ENCODE data around the gene SUPT20H. TPM values are rescaled to one million over a fixed set of nuclear protein-coding genes. Genes with fewer than 3 reads are reported as not detected.

SUPT20H gene
- polyA plus RNA-seq, 3 donors = 24.7 to 39.8 (median 35.5) TPM

DNA sequence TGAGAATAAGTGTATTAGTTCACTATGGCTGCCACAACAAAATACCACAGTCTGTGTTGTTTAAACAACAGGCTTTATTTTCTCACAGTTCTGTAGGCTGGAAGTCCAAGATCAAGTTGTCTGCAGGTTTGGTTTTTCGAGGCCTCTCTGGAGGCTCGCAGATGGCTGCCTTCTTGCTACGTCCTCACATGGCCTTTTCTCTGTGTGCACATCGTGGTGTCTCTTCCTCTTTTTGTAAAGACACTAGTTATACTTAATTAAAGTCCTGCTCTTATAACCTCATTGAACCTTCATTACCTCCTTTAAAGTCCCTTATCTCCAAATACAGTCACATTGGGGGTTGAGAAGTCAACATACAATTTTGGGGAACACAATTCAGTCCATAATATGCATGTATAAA is 35.4 kb upstream of the SUPT20H start:
- Mint-ChIP-seq H3K27ac (no peak overlapping the region), H3K36me3 (no peaks in the 10 kb centered on the region), H3K4me1 (peaks cover 28% of the 10 kb centered on the region), H3K27me3 (ENCODE audit: low read depth in 3 of 3) (peaks cover 2 to 5% (median 4%) of the 10 kb centered on the region in 3 donors), H3K9me3 (peaks cover 0 to 4% (median 0%) of the 10 kb centered on the region in 7 donors), H3K4me3 (no peak overlapping the region)
- H3K4me2 ChIP-seq (replicated peaks; ENCODE audit: extremely low read depth, low read length, poor library complexity, severe bottlenecking) = no peak overlapping the region
- TF ChIP-seq, protein P1, sequence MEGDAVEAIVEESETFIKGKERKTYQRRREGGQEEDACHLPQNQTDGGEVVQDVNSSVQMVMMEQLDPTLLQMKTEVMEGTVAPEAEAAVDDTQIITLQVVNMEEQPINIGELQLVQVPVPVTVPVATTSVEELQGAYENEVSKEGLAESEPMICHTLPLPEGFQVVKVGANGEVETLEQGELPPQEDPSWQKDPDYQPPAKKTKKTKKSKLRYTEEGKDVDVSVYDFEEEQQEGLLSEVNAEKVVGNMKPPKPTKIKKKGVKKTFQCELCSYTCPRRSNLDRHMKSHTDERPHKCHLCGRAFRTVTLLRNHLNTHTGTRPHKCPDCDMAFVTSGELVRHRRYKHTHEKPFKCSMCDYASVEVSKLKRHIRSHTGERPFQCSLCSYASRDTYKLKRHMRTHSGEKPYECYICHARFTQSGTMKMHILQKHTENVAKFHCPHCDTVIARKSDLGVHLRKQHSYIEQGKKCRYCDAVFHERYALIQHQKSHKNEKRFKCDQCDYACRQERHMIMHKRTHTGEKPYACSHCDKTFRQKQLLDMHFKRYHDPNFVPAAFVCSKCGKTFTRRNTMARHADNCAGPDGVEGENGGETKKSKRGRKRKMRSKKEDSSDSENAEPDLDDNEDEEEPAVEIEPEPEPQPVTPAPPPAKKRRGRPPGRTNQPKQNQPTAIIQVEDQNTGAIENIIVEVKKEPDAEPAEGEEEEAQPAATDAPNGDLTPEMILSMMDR (IDR thresholded peaks at IDR 0.05) = no peak
- no peak for DNase-seq
- 57% methylated on average over 4 of the region's 4 CpGs for WGBS (ENCODE audit: insufficient coverage)
- intact Hi-C loops (cut with micrococcal nuclease) = no loop called here
- no peaks in the 10 kb centered on the region for H3K36me3 ChIP-seq (replicated peaks in 1 of 2; ENCODE audit: control insufficient read depth in 1 of 2, insufficient read depth in 2 of 2, low read length in 2 of 2)
- no peak overlapping the region for H3K9ac ChIP-seq (ENCODE audit: insufficient read depth, low read length, poor library complexity, severe bottlenecking)
- peaks cover 23% of the 10 kb centered on the region in 2 donors for H3K4me1 ChIP-seq (ENCODE audit: control insufficient read depth in 1 of 2, insufficient read depth in 2 of 2, low read length in 2 of 2)
- H4K20me1 ChIP-seq (ENCODE audit: insufficient read depth, low read length) = no peaks in the 10 kb centered on the region
- no peak overlapping the region for H3K4me3 ChIP-seq (replicated peaks in 1 of 3; ENCODE audit: low read depth in 2 of 3, low read length in 3 of 3)
- no peaks in the 10 kb centered on the region for H3K79me2 ChIP-seq (ENCODE audit: insufficient read depth, low read length)
- H3K9me3 ChIP-seq (replicated peaks in 1 of 2; ENCODE audit: control insufficient read depth in 1 of 2, insufficient read depth in 1 of 2, low read length in 2 of 2) = no peaks in the 10 kb centered on the region
- no peak overlapping the region for H2AFZ ChIP-seq (ENCODE audit: insufficient read depth, low read depth, low read length, poor library complexity, severe bottlenecking)
- peaks cover 2% of the 10 kb centered on the region in 2 donors for H3K27me3 ChIP-seq (ENCODE audit: control insufficient read depth in 2 of 2, insufficient read depth in 2 of 2, low read length in 2 of 2)
- H3K27ac ChIP-seq (ENCODE audit: low read depth in 1 of 2, low read length in 2 of 2) = no peak overlapping the region

DNA sequence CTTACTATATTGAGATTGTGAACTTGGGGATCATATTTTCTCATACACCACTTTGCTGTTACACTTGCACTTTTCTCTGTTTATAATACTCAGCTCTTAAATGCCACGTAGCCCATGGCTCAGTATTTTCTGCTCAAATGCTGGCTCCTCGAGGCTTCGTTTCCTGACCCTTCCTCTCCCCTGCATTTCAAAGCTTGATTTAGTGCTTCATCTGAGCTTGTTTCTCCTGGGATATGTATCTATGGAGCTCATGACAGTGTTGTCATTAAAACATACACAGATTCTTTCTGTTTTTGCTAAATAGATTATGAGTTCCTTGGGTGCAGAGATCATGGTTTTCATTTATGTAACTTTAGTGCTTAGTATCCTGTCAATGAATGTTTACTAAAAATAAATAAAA is 34.6 kb upstream of the SUPT20H start:
- TF ChIP-seq, protein P1 (IDR thresholded peaks at IDR 0.05) = no peak
- Histone ChIP-seq H3K4me3 (replicated peaks in 1 of 3; ENCODE audit: low read depth in 2 of 3, low read length in 3 of 3) (no peak overlapping the region), H3K27me3 (ENCODE audit: control insufficient read depth in 2 of 2, insufficient read depth in 2 of 2, low read length in 2 of 2) (peaks cover 0 to 2% of the 10 kb centered on the region in 2 donors), H3K27ac (ENCODE audit: low read depth in 1 of 2, low read length in 2 of 2) (no peak overlapping the region), H3K4me2 (replicated peaks; ENCODE audit: extremely low read depth, low read length, poor library complexity, severe bottlenecking) (no peak overlapping the region), H2AFZ (ENCODE audit: insufficient read depth, low read depth, low read length, poor library complexity, severe bottlenecking) (no peak overlapping the region), H4K20me1 (ENCODE audit: insufficient read depth, low read length) (no peaks in the 10 kb centered on the region), H3K4me1 (ENCODE audit: control insufficient read depth in 1 of 2, insufficient read depth in 2 of 2, low read length in 2 of 2) (peaks cover 27 to 29% of the 10 kb centered on the region in 2 donors), H3K9ac (ENCODE audit: insufficient read depth, low read length, poor library complexity, severe bottlenecking) (no peak overlapping the region), H3K9me3 (replicated peaks in 1 of 2; ENCODE audit: control insufficient read depth in 1 of 2, insufficient read depth in 1 of 2, low read length in 2 of 2) (no peaks in the 10 kb centered on the region), H3K36me3 (replicated peaks in 1 of 2; ENCODE audit: control insufficient read depth in 1 of 2, insufficient read depth in 2 of 2, low read length in 2 of 2) (no peaks in the 10 kb centered on the region), H3K79me2 (ENCODE audit: insufficient read depth, low read length) (no peaks in the 10 kb centered on the region)
- Mint-ChIP-seq H3K36me3 (no peaks in the 10 kb centered on the region), H3K27ac (no peak overlapping the region), H3K4me3 (no peak overlapping the region), H3K4me1 (peaks cover 34% of the 10 kb centered on the region), H3K9me3 (peaks cover 0 to 4% (median 0%) of the 10 kb centered on the region in 7 donors), H3K27me3 (ENCODE audit: low read depth in 3 of 3) (peaks cover 2 to 7% (median 4%) of the 10 kb centered on the region in 3 donors)
- intact Hi-C loops (cut with micrococcal nuclease) = no loop called here
- DNase-seq = no peak
- no CpG with 5 or more reads among the region's 3 CpGs for WGBS (ENCODE audit: insufficient coverage)
